GM18508 (cell line): ENCODE data around the gene MRGPRD.
"Not testable (repeated sequence)": the region's sequence is repeated elsewhere in the genome, so short reads cannot be mapped to it uniquely, and the experiment has no call there.

Experiments
- ATAC-seq: cut with Tn5 transposase; IDR thresholded peaks from one replicate; pipeline ENCODE4 v1.9.1; 2021; ENCODE audit warnings: moderate number of reproducible peaks; ENCODE audit not compliant: insufficient read depth, unreplicated experiment

Gene MRGPRD

DNA sequence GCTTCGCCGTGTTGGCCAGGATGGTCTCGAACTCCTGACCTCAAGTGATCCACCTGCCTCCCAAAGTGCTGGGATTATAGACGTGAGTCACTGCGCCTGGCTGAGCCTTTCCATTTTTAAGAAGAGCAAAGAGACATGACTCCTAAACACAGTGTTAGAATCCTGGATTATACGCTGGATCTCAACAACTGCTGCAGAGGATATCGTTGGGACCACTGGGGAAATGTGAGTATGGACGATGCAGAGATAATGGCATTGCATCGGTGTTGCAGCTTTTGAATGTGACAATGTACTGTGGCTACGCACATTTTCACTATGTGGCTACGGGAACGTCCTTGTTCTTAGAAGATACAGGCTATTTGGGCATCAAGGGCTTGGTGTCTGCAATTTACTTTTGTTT lies 26.0 kb upstream of the MRGPRD start:
- ATAC-seq: no peak

DNA sequence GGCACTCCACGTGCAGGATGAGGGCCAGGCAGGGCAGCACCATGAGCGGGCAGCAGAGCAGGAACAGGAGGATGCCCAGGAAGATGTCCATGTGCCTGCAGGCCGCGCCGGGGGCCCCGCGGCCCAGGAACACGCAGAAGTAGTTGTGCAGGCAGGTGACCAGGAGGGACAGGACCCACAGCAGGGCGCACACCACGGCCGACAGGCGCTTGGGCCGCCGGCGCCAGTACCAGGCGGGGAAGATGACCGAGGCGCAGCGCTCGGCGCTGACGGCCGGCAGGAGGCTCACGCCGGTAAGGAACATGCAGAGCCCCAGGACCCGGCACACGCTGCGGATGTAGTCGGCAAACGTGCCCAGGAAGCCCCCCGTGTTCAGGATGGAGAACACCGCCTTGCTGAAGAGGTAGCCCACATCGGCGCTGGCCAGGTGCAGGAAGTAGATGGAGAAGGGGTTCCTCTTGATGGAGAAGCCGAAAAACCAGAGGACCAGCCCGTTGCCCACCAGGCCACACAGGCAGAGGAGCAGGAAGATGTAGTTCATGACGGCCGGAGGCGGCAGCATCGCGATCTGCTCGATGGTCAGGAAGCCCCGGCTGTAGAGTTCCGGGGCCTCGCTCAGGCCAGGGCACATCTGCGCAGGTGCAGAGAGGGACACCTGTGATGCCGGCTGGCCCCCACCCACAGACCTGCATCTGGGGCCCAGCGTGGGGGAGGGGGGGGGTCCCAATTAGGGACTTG lies 25.0 kb upstream of the MRGPRD start:
- no peak for ATAC-seq

DNA sequence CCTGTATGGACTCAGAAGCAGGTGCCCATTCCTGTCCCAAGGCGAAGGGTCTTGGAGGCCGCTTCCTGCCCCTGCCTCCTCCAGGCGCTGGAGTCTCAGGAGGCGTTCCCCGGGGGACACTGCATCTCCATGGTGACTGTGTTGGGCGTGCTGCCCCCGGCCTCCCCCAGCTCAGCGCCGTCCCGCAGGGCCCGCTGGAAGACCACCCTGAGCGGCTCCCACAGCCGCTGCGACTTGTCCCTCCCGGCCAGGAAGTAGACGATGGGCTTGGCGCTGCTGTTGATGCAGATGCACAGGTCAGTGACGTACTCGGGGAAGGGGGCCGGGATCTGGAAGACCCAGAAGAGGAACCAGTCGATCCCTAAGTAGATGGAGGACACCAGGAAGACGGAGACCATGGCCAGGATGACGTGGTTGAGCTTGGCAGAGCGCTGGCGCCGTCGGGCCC lies 24.4 kb upstream of the MRGPRD start:
- no peak for ATAC-seq

- ATAC-seq: no peak
Observed at GRCh38 chr11:69004411-69005182, 23.8 kb upstream of the MRGPRD start.

GRCh38 chr11:69003866-69004367 lies 23.1 kb upstream of the MRGPRD start:
- no peak for ATAC-seq

DNA sequence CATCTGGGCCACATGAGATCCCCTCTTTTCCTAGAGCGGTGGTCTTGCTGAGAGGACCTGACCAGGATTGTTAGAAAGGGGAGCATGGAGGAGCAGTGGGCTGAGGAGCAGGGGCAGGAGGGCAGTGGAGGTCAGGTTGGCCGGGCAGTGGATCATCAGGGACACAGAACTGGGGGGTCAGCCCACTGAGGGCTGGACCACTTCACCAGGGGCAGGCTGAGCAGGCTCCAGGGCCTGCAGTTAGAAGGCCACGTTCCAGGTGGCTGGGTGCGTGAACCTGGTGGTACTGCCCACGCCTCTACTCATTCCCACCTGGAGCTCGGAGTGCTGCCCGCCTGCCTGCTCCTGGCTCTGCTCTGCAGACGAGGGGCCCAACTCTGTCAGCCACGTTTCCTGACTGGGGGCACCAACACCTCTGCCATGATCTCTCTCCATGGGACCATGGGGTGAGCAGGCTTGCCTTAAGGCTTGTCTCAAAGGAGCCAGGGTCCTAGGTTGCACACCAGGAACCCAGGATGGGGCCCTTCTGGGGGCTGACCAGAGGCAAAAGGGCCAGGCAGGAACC lies 22.6 kb upstream of the MRGPRD start:
- ATAC-seq: no peak

DNA sequence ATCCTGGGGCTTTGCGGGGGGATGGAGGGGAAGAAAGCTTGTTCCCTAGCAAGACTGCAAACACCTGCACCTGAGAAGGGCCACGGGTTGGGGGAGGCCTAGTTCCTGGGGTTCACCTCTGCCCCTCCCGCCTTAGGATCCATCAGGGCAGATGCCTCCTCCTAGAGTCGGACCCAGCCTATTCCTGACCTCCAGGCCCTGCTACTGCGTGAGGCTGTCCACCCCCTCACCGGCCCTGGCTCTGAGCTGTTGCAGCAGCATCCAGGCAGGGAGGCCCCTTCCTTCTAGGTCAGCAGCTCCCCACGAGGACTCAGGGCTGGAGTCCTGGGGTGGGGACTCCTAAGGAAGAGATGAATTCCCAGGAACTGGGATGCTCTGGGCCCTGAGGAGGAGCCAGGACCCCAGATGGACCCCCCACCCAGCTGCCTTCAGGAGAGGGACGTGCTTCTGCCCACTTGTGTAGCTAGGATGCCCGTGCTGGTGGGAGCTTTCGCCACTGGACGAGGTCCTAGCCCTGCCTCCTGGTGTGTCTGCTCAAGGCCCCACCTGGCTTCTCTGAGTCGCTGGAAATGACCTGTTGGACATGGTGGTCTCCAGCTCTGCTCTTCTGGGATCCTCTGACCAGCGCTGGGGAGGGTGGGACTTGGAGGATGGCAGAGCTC lies 21.9 kb upstream of the MRGPRD start:
- no peak for ATAC-seq

- no peak for ATAC-seq
Observed at GRCh38 chr11:69002110-69002569, 21.4 kb upstream of the MRGPRD start.

DNA sequence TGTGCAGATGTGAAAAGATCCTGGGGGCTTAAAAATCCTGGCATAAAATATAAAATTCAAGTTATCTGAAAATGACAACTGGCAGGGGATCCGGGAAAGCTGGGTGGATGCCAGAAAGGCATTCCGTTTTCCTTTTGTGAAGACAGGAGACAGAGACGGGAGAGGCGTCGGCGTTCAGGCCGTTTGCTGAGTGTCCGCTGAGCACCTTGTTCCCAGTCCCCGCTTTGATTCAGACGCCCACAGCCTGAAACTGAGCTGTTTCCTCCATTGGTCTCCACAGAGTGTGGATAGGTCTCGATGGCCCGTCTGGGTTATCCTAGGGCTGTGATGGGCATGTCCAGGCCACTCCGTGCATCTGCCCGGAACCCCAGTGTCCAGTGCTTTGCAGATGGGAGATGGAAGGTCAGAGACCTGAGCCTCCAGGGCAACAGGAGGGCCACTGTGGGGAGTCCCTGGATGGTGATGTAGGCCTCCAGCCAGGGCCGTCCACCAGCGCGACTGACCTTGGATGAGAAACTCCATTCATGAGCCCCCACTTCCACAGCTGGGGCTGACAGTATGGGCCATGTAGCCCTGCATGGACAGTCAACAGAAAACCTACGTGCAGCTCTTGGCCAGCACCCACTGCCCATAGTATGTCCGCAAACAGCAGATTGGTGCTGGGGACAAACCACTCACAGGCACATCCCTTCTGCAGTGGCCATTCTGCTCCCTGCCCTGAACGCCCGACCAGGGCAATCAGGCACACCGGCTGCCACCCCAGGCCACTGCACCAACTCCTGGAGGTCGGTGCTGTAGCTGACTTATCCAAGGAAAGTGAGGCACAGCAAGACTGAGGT lies 20.7 kb upstream of the MRGPRD start:
- no peak for ATAC-seq

DNA sequence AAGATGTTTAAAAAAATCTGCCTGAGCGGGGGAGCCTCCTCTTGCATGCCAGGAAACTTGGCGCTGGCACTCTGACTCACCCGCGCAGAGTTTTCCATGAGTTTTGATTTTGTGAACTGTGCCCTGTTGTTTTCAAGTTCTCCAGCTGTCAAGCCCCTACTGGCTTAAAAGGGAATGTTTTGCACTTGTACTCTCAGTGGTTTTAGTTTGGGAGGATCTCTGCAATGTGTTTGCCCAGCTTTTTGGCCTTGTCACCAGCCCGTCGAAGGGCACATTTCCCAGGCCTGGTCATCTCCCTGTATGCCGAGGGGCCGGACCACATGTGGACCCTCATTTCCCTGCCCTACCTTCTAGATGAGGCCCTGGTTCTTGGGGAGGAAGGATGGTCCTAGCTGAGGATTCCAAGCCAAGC lies 20.1 kb upstream of the MRGPRD start:
- ATAC-seq: no peak

- ATAC-seq: no peak
Observed at GRCh38 chr11:69000391-69000790, 19.6 kb upstream of the MRGPRD start.

DNA sequence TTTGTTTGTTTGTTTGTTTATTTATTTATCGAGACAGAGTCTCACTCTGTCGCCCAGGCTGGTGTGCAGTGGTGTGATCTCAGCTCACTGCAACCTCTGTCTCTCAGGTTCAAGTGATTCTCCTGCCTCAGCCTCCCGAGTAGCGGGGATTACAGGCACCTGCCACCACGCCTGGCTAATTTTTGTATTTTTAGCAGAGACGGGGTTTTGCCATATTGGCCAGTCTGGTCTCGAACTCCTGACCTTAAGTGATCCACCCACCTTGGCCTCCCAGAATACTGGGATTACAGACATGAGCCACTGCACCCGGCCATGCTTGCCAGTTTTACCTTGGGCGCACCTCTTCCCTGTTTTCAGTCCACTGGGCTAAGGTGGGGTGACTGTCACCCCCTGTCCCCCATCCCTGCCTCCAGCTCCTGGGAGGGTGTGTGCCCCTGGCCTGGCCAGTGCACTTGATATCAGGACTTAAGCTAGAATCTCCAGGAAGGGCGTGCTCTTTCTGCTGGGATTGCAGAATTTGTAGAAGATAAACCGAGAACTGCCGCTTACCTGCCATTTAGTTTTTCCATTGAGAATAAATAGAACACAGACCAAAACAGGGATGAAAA lies 19.1 kb upstream of the MRGPRD start:
- not testable (repeated sequence) for ATAC-seq

GRCh38 chr11:68999093-68999747 lies 18.4 kb upstream of the MRGPRD start:
- ATAC-seq: no peak

DNA sequence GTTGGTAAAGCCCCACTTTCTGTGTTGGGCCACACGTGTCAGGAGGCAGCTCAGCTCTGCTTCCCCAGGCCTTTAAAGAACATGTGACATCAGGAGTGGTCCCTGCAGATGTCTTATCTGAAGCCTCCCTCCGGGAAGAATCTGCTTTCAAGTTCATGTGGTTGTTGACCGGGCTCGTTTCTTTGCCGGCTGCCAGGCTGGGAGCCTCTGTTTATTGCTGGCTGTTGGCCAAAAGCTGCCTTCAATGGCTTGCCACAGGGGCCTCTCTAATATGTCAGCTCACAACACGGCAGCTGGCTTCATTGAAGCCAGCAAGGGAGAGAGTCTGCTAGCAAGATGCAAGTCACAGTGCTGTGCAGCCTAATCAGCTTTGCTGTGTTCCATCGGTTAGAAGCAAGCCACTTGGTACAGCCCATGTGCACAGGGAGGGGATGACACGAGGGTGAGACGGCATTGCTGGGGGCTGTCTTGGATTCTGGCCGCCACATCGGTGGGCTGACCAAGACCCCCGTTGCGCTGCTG lies 17.7 kb upstream of the MRGPRD start:
- no peak for ATAC-seq

DNA sequence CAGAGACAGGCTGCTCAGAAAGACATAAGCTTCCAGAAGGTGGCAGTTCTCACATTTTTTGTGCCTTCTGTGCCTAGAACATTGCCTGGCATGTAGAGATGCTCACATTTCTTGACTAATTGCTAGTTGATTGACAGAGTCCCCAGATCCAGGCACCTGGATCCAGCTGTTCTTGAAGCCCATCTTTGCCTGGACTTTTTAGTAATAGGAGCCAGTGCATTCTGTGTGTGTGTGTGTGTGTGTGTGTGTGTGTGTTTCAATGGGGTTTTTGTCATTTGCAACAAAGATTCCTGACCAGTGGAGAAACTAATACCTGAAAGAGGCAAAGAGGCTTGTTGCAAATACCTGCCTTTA lies 17.2 kb upstream of the MRGPRD start:
- ATAC-seq: no peak

DNA sequence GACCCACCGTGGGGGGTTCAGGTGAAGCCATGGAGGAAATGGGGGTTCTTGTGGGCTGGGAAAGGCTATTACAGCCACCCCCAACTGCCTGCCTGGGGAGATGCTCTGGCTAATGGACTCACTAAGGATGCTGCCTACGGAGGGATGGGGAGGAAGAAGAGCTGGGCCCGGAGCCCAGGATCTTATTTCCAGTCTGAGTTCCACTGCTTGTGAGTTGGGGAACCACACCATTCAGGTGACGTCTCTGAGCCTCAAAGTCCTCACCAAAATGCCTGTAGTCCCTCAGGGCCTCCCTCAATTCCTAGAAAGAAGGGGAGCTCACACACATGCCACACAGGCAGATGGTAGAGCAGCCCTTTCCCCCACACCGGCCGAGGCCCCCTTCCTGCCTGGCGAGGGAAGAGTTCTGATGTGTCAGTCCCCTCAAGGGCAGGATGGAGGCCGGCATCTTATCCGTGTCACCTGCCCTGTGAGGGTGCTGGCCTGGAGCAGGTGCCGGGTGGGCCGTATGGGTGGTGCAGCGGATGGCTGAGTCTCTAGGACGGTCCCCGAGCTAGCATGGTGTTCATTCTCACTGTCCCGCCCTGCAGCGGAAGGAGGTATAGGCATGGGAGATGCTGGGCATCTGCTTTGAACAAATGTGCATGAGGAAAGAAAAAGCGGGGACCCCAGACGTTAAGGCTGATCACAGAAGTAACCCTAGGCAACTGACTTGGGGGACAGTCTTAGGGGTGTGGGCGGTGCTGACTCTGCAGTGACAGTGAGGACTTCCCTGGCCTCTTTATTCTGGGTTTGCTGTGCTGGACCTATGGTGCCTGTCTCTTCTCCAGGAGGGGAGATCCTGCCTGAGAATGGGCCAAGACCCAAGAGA lies 16.6 kb upstream of the MRGPRD start:
- no peak for ATAC-seq

DNA sequence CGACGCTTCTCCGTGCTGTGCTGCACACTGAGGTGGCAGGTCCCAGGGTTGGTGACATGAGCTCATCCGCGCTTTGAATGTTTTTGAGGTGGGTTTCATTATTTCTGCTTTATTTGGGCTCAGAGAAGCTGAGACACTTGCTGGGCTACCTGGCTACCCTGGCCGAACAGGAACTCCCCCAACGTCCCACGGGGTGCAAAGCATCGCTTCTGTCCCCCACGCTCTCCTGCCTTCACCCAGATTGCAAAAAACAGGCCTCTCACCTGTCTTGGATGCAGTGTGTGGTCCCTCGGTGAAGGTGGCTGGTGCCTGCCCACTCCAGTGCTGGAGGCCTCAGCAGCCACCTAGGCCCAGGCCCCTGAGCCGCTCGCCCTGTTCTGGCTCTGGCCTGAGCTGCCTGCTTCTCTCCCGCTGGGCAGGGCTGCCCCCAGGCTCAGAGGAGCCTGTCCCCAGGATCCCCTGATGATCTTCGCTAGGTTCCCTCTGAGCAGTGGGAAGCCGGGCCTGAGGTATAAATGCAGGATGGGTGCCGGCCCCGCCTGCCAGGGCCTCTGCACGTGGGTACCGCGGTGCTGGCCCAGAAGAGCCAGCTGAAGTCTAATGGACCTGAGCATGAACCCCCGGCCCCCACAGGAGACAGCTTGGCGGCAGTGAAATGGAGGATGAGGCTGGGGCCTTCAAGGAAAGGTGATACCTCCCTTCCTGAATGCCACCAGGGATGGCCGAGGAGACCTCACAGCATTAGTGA lies 15.8 kb upstream of the MRGPRD start:
- ATAC-seq: no peak
